HG03066 (cell line): Measurements from ENCODE around the gene CCDC81.

Source experiments
- ATAC-seq: cut with Tn5 transposase; IDR thresholded peaks from one replicate; pipeline ENCODE4 v1.9.1; 2021; ENCODE audit warnings: low read depth; ENCODE audit not compliant: unreplicated experiment

Gene CCDC81

GRCh38 chr11:86435711-86436110 lies 61.0 kb downstream of the CCDC81 start:
- no peak for ATAC-seq

- no peak for ATAC-seq
Measured at GRCh38 chr11:86438685-86439084, 64.0 kb downstream of the CCDC81 start.

DNA sequence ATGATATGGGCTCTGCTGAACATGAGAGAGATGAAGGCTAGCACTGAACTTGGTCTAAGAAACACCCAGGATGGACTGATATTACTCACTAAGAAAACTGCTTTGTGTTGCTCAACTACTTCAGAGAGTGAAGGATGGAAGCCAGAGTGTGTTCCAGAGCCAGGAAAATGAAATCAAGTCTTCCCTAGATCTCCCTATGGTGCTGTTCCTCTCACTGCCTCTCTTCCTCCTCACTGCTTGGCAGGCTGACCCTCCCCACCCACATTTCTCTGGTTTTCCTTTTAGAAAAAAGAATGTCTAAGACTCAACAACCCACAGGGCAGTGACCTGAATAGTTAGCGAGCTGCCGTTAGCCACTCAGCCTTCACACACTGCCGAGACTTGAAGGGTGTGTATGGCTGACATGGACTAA lies 65.6 kb downstream of the CCDC81 start:
- ATAC-seq: no peak

- ATAC-seq: no peak
Measured at GRCh38 chr11:86440843-86441242, 66.2 kb downstream of the CCDC81 start.

GRCh38 chr11:86442420-86442819 lies 67.7 kb downstream of the CCDC81 start:
- ATAC-seq: no peak

GRCh38 chr11:86442827-86443226 lies 68.1 kb downstream of the CCDC81 start:
- ATAC-seq: no peak

DNA sequence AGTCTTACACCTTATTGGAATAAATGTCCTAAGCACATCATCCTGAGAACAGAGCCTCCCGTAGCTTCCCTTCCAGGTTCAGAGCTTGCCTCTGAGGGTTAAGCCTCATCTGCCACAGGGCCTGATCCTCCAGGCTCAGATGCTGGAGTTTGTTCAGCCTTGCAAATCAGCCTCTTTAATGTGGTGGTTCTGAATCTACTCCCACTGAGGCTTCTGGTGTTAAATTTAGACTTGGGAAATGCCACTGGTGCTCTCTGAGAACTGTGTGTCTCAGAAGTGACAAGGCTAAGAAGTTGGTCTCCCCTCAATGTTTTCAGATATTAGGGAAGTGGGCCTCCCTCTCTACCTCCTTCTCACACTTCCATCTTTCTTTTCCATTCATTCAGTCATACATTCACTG lies 68.7 kb downstream of the CCDC81 start:
- no peak for ATAC-seq

- ATAC-seq: no peak
Measured at GRCh38 chr11:86444981-86445380, 70.3 kb downstream of the CCDC81 start.

DNA sequence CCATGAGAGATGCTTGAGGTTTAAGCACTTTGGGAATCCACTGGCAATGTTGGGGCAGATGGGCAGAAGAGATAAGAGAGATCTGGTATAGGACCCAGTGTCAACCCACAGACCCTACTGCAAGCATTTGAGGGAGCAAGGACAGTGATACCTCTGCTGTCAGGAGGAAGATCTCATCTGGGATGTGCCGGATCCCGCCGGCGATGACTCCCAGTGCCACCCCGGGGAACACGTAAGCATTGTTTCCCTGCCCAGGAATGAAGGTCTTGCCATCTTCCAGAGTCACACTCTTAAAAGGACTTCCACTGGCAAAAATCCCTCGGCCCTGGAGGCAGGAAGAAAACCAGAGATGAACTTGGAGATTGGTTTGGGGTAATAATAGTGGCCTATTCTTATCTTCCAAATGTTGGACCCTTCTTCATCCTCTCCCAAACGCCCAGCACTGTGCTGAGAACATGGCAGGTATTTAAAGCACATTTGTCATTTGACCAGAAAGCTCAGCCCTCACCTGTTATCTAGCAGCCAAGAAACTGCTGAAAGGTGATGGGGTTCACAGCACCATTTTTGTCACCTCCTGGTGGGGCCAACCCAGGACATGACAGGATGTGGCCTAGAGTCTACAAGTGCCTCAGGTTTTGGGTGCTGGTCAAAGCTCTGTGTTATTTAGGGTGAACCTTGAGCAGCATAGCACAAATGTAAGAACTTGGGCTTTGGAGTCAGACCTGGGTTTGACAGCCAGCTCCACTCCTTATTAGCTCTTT lies 71.7 kb downstream of the CCDC81 start:
- no peak for ATAC-seq

GRCh38 chr11:86446924-86447285 lies 72.2 kb downstream of the CCDC81 start:
- no peak for ATAC-seq

DNA sequence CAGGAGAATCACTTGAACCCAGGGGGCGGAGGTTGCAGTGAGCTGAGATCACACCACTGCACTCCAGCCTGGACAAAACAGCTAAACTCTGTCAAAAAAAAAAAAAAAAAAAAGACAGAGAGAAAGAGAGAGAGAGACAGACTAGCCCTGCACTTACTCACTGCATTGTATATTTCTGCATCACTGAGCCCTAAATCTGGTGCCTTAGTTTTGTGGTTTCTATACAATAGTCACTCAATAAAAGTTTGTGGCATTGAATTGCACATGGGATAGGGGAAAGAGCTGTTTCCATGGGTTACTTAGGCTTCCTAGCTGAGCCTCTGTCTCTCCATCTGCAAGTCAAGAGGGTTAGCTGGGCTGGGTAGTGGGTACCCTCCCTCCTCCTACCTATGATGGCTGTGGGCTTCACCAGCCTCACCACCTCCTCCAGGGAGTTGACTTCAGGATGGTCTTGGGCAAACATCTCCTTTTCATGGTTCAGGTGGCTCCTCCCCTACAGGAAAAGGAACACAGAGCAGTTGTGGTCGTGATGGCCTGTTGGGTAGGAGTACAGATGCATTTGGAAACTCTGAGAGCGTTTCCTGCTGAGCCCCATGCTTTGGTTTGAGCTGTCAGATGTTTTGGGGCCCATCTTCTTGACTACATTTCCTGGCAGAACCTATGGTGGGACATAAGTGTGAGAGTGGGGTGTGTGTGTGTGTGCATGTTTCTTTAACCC lies 73.2 kb downstream of the CCDC81 start:
- no peak for ATAC-seq

DNA sequence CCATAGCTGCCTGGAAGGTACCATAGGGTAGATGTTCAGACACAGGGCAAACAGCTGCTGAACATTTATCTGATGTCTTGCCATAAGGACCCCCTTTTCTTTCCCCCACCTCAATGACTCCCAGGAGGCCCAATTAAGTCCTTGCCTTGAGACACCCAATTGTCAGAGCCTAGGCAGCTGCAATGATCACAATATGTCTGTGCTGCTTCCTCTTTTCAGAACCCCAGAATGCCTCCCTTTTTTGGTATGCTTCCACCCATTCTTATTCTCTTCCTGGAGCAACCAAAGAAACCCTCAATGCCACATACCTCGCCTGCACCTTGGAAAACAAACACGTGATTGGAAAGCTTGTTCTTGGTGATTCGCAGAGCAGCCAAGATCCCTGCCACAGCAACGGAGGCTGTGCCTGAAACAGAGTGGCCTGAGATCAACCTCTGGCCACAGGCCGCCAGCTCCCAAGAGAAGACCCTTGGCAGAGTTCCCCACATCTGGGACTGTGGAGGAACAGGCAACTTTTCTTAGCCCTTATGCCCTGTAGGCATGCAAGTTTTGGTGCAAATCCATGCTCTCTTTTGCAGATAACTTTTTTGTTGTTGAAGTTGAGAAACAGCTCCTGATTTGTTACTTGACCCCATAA lies 75.4 kb downstream of the CCDC81 start:
- ATAC-seq: no peak

- no peak for ATAC-seq
Measured at GRCh38 chr11:86453290-86454030, 78.8 kb downstream of the CCDC81 start.

DNA sequence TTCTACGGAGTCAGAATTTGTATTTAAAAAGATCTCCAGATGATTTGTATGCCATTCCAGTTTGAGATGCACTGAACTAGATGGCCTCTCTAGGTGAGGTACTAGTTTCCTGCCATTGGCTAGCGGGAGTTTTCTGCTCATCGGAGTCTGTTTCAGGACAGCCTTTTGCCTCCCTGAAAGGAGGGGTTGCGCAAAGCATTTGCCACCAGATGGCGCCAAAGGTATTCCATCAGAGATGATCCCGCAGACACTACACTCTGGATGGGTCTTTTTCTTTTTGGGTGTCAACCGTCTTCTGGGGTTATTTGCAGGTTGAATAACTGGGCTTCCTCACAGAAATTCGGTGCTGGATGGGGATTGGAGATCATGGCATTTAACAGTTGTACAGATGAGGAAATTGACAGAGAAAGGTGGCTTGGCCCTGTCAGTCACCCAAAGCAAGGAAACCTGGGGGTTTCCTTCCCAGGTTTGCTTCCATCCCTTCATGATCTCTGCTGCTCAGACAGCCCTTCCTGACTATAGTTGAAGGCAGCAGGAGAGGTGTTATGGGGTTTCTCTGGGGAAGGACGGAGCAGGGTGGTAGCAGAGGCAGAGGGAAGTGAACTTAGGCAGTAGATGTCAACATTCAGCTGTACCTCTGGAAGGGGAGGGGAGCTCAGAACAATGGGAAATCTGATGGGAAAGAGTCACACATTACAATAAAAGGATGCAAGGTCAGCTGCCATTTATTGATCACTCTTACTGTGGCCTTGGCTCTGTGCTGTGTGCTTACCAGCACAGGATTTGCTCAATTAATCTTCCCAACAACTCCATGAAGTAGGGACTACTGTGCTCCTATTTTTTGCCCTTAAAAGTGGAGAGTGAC lies 81.6 kb downstream of the CCDC81 start:
- peak; percentile 92 for ATAC-seq

- no peak for ATAC-seq
Measured at GRCh38 chr11:86458294-86459001, 83.8 kb downstream of the CCDC81 start.

DNA sequence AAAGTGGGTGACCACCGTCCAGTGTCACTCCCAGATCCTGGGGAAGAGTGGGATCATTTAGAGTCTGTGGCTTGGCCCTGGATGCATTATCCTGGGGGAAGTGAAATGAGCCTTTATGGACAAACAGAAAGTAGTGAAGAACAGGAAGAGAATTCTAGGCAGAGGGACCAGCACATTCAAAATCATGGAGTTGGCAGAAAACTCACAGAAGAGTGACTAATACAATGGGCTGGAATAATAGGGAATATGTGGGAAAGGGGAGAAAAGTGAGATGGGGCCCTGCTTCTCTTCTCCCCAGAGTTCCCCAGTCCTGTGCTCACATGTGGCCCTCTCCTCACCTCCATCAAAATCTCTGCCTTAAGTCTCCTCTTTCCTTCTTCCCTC lies 84.3 kb downstream of the CCDC81 start:
- no peak for ATAC-seq

DNA sequence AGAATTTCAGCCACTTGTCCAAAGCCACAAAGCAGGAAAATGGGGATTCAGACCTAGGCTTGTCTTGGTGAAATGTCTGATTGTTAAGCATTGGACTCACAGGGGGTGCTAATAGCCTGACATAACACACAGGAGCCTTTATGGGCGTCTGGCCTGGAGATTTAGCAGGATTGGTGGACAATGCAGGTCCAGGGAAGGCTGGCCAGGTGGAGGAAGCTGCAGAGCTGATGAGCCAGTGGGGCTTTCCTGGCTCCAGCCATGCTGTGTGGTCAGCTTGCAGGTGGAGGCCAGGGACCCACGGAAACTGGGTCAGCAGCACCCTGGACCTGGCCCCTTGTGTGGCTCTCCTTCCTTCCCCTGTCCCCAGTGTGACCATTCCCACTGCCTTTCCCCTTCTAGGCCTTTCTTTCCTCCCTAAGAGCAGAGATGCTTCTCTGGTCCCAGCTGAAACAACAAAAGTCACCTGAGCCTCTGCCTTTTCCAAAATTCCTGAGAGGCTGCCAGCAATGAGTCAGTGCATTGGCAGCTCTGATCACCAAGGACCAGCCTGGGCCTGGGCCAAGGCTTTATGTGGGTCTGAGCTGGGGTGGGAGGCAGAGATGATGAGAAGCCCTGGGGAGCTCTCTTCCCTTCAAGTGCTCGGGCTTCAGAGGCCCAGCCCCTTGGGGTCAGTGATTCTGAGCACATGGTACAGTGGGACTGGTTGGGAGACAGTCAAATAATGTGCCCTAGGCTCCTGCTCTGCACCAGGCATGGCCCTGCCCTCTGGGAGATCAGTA lies 85.2 kb downstream of the CCDC81 start:
- no peak for ATAC-seq

DNA sequence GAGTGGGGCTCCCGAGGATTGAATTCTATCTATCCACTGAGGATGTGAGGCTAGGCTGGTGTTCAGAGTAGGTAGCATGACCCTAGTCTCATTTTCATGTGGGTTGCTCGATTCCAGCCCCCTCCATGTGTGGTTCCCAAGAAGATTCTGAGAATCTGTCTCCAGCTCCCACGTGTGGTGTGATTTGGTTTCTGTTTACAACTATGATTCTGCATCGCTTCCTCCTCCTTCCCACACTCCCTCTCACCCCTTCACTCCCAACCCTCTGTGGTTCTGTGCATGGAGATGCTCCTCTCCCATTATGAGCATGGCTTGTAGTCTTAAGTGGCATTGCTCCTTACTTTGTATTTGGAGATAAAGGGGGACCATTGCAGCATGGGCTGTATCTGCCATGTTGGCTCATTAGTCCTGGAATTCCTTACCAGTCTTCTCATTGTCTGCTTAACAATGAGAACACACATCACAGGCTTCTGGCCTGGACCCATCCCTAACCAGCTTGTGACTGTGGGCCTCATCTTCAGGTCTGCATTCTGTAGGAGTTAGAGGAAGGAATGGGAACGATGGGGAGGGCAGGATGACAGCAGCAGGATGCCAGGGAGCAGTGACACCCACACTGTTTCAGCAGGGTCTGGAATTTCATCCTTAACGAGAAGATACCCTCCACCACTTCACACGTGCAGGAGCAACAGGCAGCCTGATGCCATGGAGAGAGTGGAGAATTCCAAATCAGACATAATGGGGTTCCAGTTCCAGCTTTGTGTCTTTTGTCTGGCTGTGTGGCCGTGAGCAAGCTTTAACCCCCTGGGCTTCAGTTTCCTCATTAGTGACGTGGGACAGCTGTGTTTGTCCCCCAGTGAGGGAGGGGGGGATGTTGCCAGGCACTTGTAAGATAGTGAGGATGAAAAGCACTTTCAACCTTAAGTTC lies 86.0 kb downstream of the CCDC81 start:
- ATAC-seq: no peak
